ENCODE results near the gene FXYD4.

The FXYD4 gene

GRCh38 chr10:43350156-43350555 lies 21.3 kb upstream of the FXYD4 start:
- Histone ChIP-seq H3K27me3 (ENCODE audit: control insufficient read depth, insufficient read depth, low read length) (no peaks in the 10 kb centered on the region), H3K27ac (ENCODE audit: low read depth, low read length) (no peak overlapping the region), H3K36me3 (ENCODE audit: control insufficient read depth, insufficient read depth, low read length) (no peaks in the 10 kb centered on the region), H3K4me3 (ENCODE audit: low read length) (no peak overlapping the region), H3K4me1 (ENCODE audit: control insufficient read depth, insufficient read depth, low read length) (no peaks in the 10 kb centered on the region), H3K9ac (ENCODE audit: low read length) (no peak overlapping the region)

GRCh38 chr10:43350686-43351085 lies 20.8 kb upstream of the FXYD4 start:
- no peak overlapping the region for H3K4me3 ChIP-seq (ENCODE audit: low read length)
- no peaks in the 10 kb centered on the region for H3K4me1 ChIP-seq (ENCODE audit: control insufficient read depth, insufficient read depth, low read length)
- no peak overlapping the region for H3K9ac ChIP-seq (ENCODE audit: low read length)
- no peaks in the 10 kb centered on the region for H3K27me3 ChIP-seq (ENCODE audit: control insufficient read depth, insufficient read depth, low read length)
- no peak overlapping the region for H3K27ac ChIP-seq (ENCODE audit: low read depth, low read length)
- no peaks in the 10 kb centered on the region for H3K36me3 ChIP-seq (ENCODE audit: control insufficient read depth, insufficient read depth, low read length)

DNA sequence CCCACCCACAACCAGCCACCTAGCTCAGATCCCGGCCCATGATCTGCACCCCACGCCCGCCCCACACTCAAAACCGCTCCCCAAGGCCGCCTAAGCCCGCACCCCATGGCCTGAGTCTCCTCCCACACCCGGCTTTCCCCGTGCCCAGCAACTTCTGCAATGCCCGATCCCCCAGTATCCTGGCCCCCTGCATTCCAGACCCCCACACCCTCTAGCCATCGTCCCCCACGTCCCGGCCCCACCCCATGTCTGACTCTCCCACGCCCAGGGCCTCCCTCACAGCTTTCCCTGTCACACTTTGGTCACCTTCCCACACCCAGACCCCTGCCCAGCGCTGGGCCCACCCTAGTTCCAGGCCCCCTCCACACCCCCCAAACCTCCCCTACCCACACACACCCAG lies 20.1 kb upstream of the FXYD4 start:
- Histone ChIP-seq H3K9ac (ENCODE audit: low read length) (no peak overlapping the region), H3K27ac (ENCODE audit: low read depth, low read length) (no peak overlapping the region), H3K36me3 (ENCODE audit: control insufficient read depth, insufficient read depth, low read length) (no peaks in the 10 kb centered on the region), H3K4me3 (ENCODE audit: low read length) (no peak overlapping the region), H3K27me3 (ENCODE audit: control insufficient read depth, insufficient read depth, low read length) (no peaks in the 10 kb centered on the region), H3K4me1 (ENCODE audit: control insufficient read depth, insufficient read depth, low read length) (no peaks in the 10 kb centered on the region)

- H3K4me1 ChIP-seq (ENCODE audit: control insufficient read depth, insufficient read depth, low read length): no peaks in the 10 kb centered on the region
These were observed 18.5 kb upstream of the FXYD4 start for GRCh38 chr10:43352951-43353350.

GRCh38 chr10:43353495-43354329 lies 17.7 kb upstream of the FXYD4 start:
- Histone ChIP-seq H3K4me3 (ENCODE audit: low read length) (no peak overlapping the region), H3K27ac (ENCODE audit: low read depth, low read length) (no peak overlapping the region), H3K36me3 (ENCODE audit: control insufficient read depth, insufficient read depth, low read length) (no peaks in the 10 kb centered on the region), H3K27me3 (ENCODE audit: control insufficient read depth, insufficient read depth, low read length) (no peaks in the 10 kb centered on the region), H3K4me1 (ENCODE audit: control insufficient read depth, insufficient read depth, low read length) (no peaks in the 10 kb centered on the region), H3K9ac (ENCODE audit: low read length) (no peak overlapping the region)

More at GRCh38 chr10:43352951-43353350, 18.5 kb upstream of the FXYD4 start:
- Histone ChIP-seq H3K36me3 (ENCODE audit: control insufficient read depth, insufficient read depth, low read length) (no peaks in the 10 kb centered on the region), H3K27me3 (ENCODE audit: control insufficient read depth, insufficient read depth, low read length) (no peaks in the 10 kb centered on the region), H3K27ac (ENCODE audit: low read depth, low read length) (no peak overlapping the region), H3K4me3 (ENCODE audit: low read length) (no peak overlapping the region), H3K9ac (ENCODE audit: low read length) (no peak overlapping the region)

DNA sequence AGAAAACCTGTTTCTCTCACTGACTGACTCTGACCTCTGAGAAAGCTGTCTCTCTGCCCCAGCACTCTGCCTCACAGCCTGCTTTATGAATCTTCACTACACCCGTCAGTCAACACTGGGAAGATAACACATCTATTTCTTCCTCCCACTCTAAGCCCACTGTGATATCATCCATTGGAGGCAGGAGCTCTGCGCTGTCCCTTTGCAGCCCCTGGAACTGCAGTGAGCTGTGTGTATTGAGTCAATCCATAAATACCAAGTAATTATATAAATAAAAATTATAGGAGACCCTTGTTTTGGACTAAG lies 17.2 kb upstream of the FXYD4 start:
- Histone ChIP-seq H3K27ac (ENCODE audit: low read depth, low read length) (no peak overlapping the region), H3K4me1 (ENCODE audit: control insufficient read depth, insufficient read depth, low read length) (no peaks in the 10 kb centered on the region), H3K36me3 (ENCODE audit: control insufficient read depth, insufficient read depth, low read length) (no peaks in the 10 kb centered on the region), H3K9ac (ENCODE audit: low read length) (no peak overlapping the region), H3K4me3 (ENCODE audit: low read length) (no peak overlapping the region), H3K27me3 (ENCODE audit: control insufficient read depth, insufficient read depth, low read length) (no peaks in the 10 kb centered on the region)

GRCh38 chr10:43354879-43355380 lies 16.5 kb upstream of the FXYD4 start:
- H3K4me1 ChIP-seq (ENCODE audit: control insufficient read depth, insufficient read depth, low read length): no peaks in the 10 kb centered on the region
- no peaks in the 10 kb centered on the region for H3K27me3 ChIP-seq (ENCODE audit: control insufficient read depth, insufficient read depth, low read length)
- H3K36me3 ChIP-seq (ENCODE audit: control insufficient read depth, insufficient read depth, low read length): no peaks in the 10 kb centered on the region
- no peak overlapping the region for H3K27ac ChIP-seq (ENCODE audit: low read depth, low read length)
- no peak overlapping the region for H3K9ac ChIP-seq (ENCODE audit: low read length)
- H3K4me3 ChIP-seq (ENCODE audit: low read length): no peak overlapping the region

DNA sequence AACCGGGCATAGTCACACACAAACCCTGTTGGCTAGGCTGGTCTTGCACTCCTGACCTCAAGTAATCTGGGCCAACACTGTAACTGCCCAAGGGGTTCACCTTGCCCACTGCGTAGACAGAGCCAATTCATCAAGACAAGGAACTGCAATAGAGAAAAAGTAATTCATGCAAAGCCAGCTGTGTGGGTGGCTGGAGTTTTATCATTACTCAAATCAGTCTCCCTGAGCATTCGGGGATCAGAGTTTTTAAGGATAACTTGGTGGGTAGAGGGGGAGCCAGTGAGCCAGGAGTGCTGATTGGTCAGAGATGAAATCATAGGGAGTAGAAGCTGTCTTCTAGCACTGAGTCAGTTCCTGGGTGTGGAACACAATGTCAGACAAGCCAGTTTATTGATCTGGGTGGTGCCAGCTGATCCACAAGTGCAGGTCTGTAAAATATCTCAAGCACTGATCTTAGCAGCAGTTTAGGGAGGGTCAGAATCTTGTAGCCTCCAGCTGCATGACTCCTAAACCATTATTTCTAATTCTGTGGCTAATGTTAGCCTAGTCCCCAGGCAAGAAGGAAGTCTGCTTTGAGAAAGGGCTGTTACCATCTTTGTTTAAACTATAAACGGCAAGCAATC lies 15.6 kb upstream of the FXYD4 start:
- no peaks in the 10 kb centered on the region for H3K4me1 ChIP-seq (ENCODE audit: control insufficient read depth, insufficient read depth, low read length)
- no peaks in the 10 kb centered on the region for H3K27me3 ChIP-seq (ENCODE audit: control insufficient read depth, insufficient read depth, low read length)
- H3K36me3 ChIP-seq (ENCODE audit: control insufficient read depth, insufficient read depth, low read length): no peaks in the 10 kb centered on the region
- H3K27ac ChIP-seq (ENCODE audit: low read depth, low read length): no peak overlapping the region
- H3K4me3 ChIP-seq (ENCODE audit: low read length): no peak overlapping the region
- no peak overlapping the region for H3K9ac ChIP-seq (ENCODE audit: low read length)

- no peaks in the 10 kb centered on the region for H3K36me3 ChIP-seq (ENCODE audit: control insufficient read depth, insufficient read depth, low read length)
- H3K9ac ChIP-seq (ENCODE audit: low read length): no peak overlapping the region
- H3K27ac ChIP-seq (ENCODE audit: low read depth, low read length): no peak overlapping the region
- H3K4me1 ChIP-seq (ENCODE audit: control insufficient read depth, insufficient read depth, low read length): peaks cover 6% of the 10 kb centered on the region
- no peak overlapping the region for H3K4me3 ChIP-seq (ENCODE audit: low read length)
- no peaks in the 10 kb centered on the region for H3K27me3 ChIP-seq (ENCODE audit: control insufficient read depth, insufficient read depth, low read length)
These were observed 11.3 kb upstream of the FXYD4 start for GRCh38 chr10:43360086-43360485.

DNA sequence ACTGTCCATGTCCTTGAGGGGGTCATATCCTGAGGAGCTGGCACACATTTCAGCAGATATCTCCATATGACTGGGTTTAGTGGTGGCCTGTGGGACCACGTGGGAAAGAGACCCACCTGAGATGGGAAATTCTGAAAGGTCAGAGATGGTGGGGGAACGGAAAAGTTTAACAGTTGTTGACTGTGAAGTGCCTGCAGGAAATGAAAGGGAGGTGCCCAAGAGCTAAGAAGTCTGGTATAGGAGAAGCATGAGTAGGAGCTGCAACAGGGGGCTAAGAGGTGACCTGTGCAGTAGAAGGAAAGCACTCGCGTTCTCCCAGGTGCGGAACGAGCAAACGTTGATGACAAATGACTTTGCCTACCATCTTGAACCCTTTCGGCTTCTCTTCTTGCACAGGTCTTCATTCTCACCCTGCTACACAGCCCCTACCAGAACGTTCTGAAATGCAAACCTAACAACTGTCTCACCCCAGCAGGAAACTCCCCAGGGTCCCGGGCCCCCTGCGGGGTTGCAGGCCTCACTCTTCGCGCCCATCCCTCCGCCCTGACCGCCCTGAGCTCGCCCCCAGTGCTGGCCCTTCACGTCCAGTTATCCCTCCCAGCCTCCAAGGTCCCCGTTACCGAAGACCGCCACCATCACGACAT lies 9.8 kb upstream of the FXYD4 start:
- Histone ChIP-seq H3K9ac (ENCODE audit: low read length) (peak overlapping the region; percentile 81), H3K4me1 (ENCODE audit: control insufficient read depth, insufficient read depth, low read length) (peaks cover 6% of the 10 kb centered on the region), H3K4me3 (ENCODE audit: low read length) (peak overlapping the region; percentile 83), H3K27me3 (ENCODE audit: control insufficient read depth, insufficient read depth, low read length) (no peaks in the 10 kb centered on the region), H3K36me3 (ENCODE audit: control insufficient read depth, insufficient read depth, low read length) (no peaks in the 10 kb centered on the region), H3K27ac (ENCODE audit: low read depth, low read length) (no peak overlapping the region)

- Histone ChIP-seq H3K4me1 (ENCODE audit: control insufficient read depth, insufficient read depth, low read length) (peaks cover 6% of the 10 kb centered on the region), H3K4me3 (ENCODE audit: low read length) (peak overlapping the region; percentile 83), H3K36me3 (ENCODE audit: control insufficient read depth, insufficient read depth, low read length) (no peaks in the 10 kb centered on the region), H3K9ac (ENCODE audit: low read length) (peak overlapping the region; percentile 81), H3K27me3 (ENCODE audit: control insufficient read depth, insufficient read depth, low read length) (no peaks in the 10 kb centered on the region), H3K27ac (ENCODE audit: low read depth, low read length) (peak overlapping the region; percentile 66)
These were observed 9.1 kb upstream of the FXYD4 start for GRCh38 chr10:43362191-43362839.

GRCh38 chr10:43365001-43365400 lies 6.4 kb upstream of the FXYD4 start:
- Histone ChIP-seq H3K4me3 (ENCODE audit: low read length) (no peak overlapping the region), H3K9ac (ENCODE audit: low read length) (no peak overlapping the region), H3K27me3 (ENCODE audit: control insufficient read depth, insufficient read depth, low read length) (no peaks in the 10 kb centered on the region), H3K4me1 (ENCODE audit: control insufficient read depth, insufficient read depth, low read length) (peaks cover 6% of the 10 kb centered on the region), H3K27ac (ENCODE audit: low read depth, low read length) (no peak overlapping the region), H3K36me3 (ENCODE audit: control insufficient read depth, insufficient read depth, low read length) (no peaks in the 10 kb centered on the region)

All from rectal smooth muscle tissue (tissue), 1 donor.